Ascending aorta (tissue), 2 donors: ENCODE results near the gene GIT2. TPM values are rescaled to one million over a fixed set of nuclear protein-coding genes. Genes with fewer than 3 reads are reported as not detected.

Source experiments
- DNase-seq, 2 donors: peaks; one replicate each; pipeline ENCODE4 v3.0.0-alpha.2; 2019; ENCODE audit warnings: low spot score in 2 of 2
- H3K27ac ChIP-seq, 2 donors: fragments of 200-600 bp; sonication (generic); one replicate each; pipeline ENCODE4 v1.5.1; 2016 to 2017; ENCODE audit warnings: mild to moderate bottlenecking in 1 of 2
- H3K27me3 ChIP-seq: fragments of 200-600 bp; sonication (generic); one replicate; pipeline ENCODE4 v1.5.1; 2017
- H3K36me3 ChIP-seq, 2 donors: fragments of 200-600 bp; sonication (generic); one replicate each; pipeline ENCODE4 v1.5.1; 2016
- H3K4me1 ChIP-seq, 2 donors: fragments of 200-600 bp; sonication (generic); one replicate each; pipeline ENCODE4 v1.5.1; 2016 to 2017; ENCODE audit warnings: mild to moderate bottlenecking in 1 of 2
- H3K4me3 ChIP-seq, 2 donors: fragments of 200-600 bp; sonication (generic); one replicate each; pipeline ENCODE4 v1.5.1; 2016 to 2017; ENCODE audit warnings: mild to moderate bottlenecking in 1 of 2
- H3K9me3 ChIP-seq, 2 donors: fragments of 200-600 bp; sonication (generic); one replicate each; pipeline ENCODE4 v1.5.1; 2016
- intact Hi-C: fragments of 100-400 bp; cut with DNase I; formaldehyde crosslinking; loops from one replicate; pipeline ENCODE4 v1.15.1; 2023
- total RNA-seq: library from RNA; depleted of rRNA; stranded (reverse); fragments of >200 nt; gene quantifications from one replicate; pipeline ENCODE4 v1.1.0, GENCODE V29; 2016
- TF ChIP-seq, protein P1 (sequence below), 3 experiments: fragments of 200-600 bp in 2 of 3; fragments of 450-650 bp in 1 of 3; sonication (generic) in 2 of 3; IDR thresholded peaks; one replicate each; pipeline ENCODE4 v1.5.1; 2016 to 2019; ENCODE audit warnings: antibody characterized with exemption in 3 of 3, mild to moderate bottlenecking in 1 of 3, moderate library complexity in 1 of 3

GIT2 gene
- total RNA-seq, 1 donor from 2014 or later: 44.9 TPM

- Histone ChIP-seq H3K4me1 (peaks cover 7 to 22% of the 10 kb centered on the region in 2 donors), H3K27me3 (no peaks in the 10 kb centered on the region), H3K9me3 (no peaks in the 10 kb centered on the region), H3K4me3 (peak within 1 kb of the TSS; percentile 91 to 93), H3K36me3 (no peaks in the 10 kb centered on the region), H3K27ac (peak within 1 kb of the TSS; percentile 74 to 80)
- intact Hi-C loops: loop anchor here (1.0 to 10.0 kb wide), 7 partner anchors 25 to 1437 kb away; partner anchors contain the start of genes ARPC3, C12orf76, ISCU and PPTC7
- TF ChIP-seq, protein P1, sequence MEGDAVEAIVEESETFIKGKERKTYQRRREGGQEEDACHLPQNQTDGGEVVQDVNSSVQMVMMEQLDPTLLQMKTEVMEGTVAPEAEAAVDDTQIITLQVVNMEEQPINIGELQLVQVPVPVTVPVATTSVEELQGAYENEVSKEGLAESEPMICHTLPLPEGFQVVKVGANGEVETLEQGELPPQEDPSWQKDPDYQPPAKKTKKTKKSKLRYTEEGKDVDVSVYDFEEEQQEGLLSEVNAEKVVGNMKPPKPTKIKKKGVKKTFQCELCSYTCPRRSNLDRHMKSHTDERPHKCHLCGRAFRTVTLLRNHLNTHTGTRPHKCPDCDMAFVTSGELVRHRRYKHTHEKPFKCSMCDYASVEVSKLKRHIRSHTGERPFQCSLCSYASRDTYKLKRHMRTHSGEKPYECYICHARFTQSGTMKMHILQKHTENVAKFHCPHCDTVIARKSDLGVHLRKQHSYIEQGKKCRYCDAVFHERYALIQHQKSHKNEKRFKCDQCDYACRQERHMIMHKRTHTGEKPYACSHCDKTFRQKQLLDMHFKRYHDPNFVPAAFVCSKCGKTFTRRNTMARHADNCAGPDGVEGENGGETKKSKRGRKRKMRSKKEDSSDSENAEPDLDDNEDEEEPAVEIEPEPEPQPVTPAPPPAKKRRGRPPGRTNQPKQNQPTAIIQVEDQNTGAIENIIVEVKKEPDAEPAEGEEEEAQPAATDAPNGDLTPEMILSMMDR (IDR thresholded peaks at IDR 0.05): no peak
- DNase-seq: peak; percentile 71 to 96
Observed at GRCh38 chr12:109998904-109999648, 2.9 kb upstream of the GIT2 start, which contains the start of gene ANKRD13A. Gene ANKRD13A (plus strand): TSS chr12:109999430. CDS start chr12:109999689, 259 bp downstream.

GRCh38 chr12:109998241-109998903, 2.2 kb upstream of the GIT2 start:
- intact Hi-C loops: loop anchor here (2.0 to 10.0 kb wide), 6 partner anchors 48 to 1436 kb away; partner anchors contain the start of genes ARPC3, C12orf76, ISCU and PPTC7
- H3K4me3 ChIP-seq: peak overlapping the region; percentile 91 to 93
- H3K9me3 ChIP-seq: no peaks in the 10 kb centered on the region
- no peak for DNase-seq
- H3K27me3 ChIP-seq: no peaks in the 10 kb centered on the region
- H3K27ac ChIP-seq: peak overlapping the region; percentile 74 to 80
- peaks cover 7 to 22% of the 10 kb centered on the region in 2 donors for H3K4me1 ChIP-seq
- H3K36me3 ChIP-seq: no peaks in the 10 kb centered on the region
- TF ChIP-seq, protein P1 (IDR thresholded peaks at IDR 0.05): no peak

- TF ChIP-seq, protein P1 (IDR thresholded peaks at IDR 0.05): no peak
- H3K27ac ChIP-seq: no peak overlapping the region
- no peak for DNase-seq
- H3K27me3 ChIP-seq: no peaks in the 10 kb centered on the region
- intact Hi-C loops: loop anchor here (5.0 to 10.0 kb wide), 4 partner anchors 95 to 1435 kb away; partner anchors contain the start of genes ARPC3, ISCU, PPTC7 and SART3
- no peaks in the 10 kb centered on the region for H3K36me3 ChIP-seq
- peaks cover 7 to 22% of the 10 kb centered on the region in 2 donors for H3K4me1 ChIP-seq
- H3K9me3 ChIP-seq: no peaks in the 10 kb centered on the region
- H3K4me3 ChIP-seq: no peak overlapping the region
Observed at GRCh38 chr12:109997393-109997792, 1.2 kb upstream of the GIT2 start.

- H3K27ac ChIP-seq: peak overlapping the region in 1 of 2 donors; percentile 77
- intact Hi-C loops: loop anchor here (5.0 to 10.0 kb wide), 4 partner anchors 94 to 1434 kb away; partner anchors contain the start of genes ARPC3, ISCU, PPTC7 and SART3
- DNase-seq: no peak
Observed at GRCh38 chr12:109996483-109996853, 300 bp upstream of the GIT2 start.

GRCh38 chr12:109995361-109995685, 845 bp downstream of the GIT2 start:
- Histone ChIP-seq H3K27me3 (no peaks in the 10 kb centered on the region), H3K27ac (peak overlapping the region; percentile 77 to 78), H3K9me3 (no peaks in the 10 kb centered on the region), H3K4me3 (peak overlapping the region; percentile 75 to 98), H3K36me3 (peaks cover 0 to 5% of the 10 kb centered on the region in 2 donors), H3K4me1 (peaks cover 5 to 11% of the 10 kb centered on the region in 2 donors)
- DNase-seq: no peak
- intact Hi-C loops: loop anchor here (5.0 to 10.0 kb wide), 4 partner anchors 93 to 1433 kb away; partner anchors contain the start of genes ARPC3, ISCU, PPTC7 and SART3
- TF ChIP-seq, protein P1 (IDR thresholded peaks at IDR 0.05): no peak

More at GRCh38 chr12:109996483-109996853, 300 bp upstream of the GIT2 start:
- no peaks in the 10 kb centered on the region for H3K9me3 ChIP-seq
- H3K4me1 ChIP-seq: peaks cover 7 to 18% of the 10 kb centered on the region in 2 donors
- peak overlapping the region; percentile 75 to 98 for H3K4me3 ChIP-seq
- TF ChIP-seq, protein P1 (IDR thresholded peaks at IDR 0.05): no peak
- no peaks in the 10 kb centered on the region for H3K27me3 ChIP-seq
- H3K36me3 ChIP-seq: no peaks in the 10 kb centered on the region
